ENCODE results near the gene SPRING1. TPM values are rescaled to one million over a fixed set of nuclear protein-coding genes. Genes with fewer than 3 reads are reported as not detected.

SPRING1 gene
- total and polyA plus RNA-seq, 2 of the 4 experiments (the other 2 are of a cell fraction) = 12.4 to 14.0 TPM

DNA sequence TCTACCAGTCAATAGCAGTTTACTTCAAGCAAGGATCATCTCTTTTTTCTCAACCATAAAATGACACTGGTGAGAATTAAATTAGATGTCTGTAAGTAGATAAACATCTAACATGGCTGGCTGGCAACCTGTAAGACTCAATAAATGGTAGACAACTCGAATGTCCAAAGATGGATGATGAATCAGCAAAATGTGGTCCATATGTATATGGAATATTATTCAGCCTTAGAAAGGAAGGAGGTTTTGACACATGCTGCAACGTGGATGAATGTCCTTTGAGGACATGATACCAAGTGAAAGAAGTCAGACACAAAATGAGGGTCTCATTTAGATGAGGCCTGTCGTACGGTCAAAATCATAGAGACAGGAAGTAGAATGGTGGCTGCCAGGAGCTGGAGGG, 46.2 kb downstream of the SPRING1 start:
- H3K9me3 ChIP-seq (ENCODE audit: control insufficient read depth, insufficient read depth, low read length) = no peaks in the 10 kb centered on the region; the same call in 1 of the 2 replicates
- dilution Hi-C loops (cut with HindIII; ENCODE audit: low sequenced_read_pairs, unreplicated experiment) (no loop called here), intact Hi-C loops (cut with micrococcal nuclease) (loop anchor here (5.0 kb wide), 1 partner anchor 414 kb away; the partner anchor contains the start of gene MED13L), in situ Hi-C loops (cut with MboI; ENCODE audit: low sequenced_read_pairs) (loop anchor here (10.0 kb wide), 1 partner anchor 697 kb away; no protein-coding TSS in a partner anchor)
- no peak overlapping the region for H2BK20ac ChIP-seq (ENCODE audit: low read depth, low read length)
- H3K9ac ChIP-seq (ENCODE audit: low read depth, low read length) = no peak overlapping the region
- no peak overlapping the region for H3K14ac ChIP-seq (replicated peaks; ENCODE audit: low read depth, low read length)
- no peak overlapping the region for H2AK5ac ChIP-seq (ENCODE audit: low read depth, low read length)
- no peak overlapping the region for H3K4ac ChIP-seq (ENCODE audit: low read depth, low read length)
- no peaks in the 10 kb centered on the region for H3K36me3 ChIP-seq (ENCODE audit: control insufficient read depth, insufficient read depth, low read length)
- no peaks in the 10 kb centered on the region for H4K20me1 ChIP-seq (ENCODE audit: insufficient read depth, low read length)
- no peak overlapping the region for H3K56ac ChIP-seq (ENCODE audit: extremely low read depth, insufficient read depth, low read length)
- peaks cover 4% of the 10 kb centered on the region; the same call in 1 of the 2 replicates for H3K9me1 ChIP-seq (ENCODE audit: insufficient read depth, low read length)
- peaks cover 67% of the 10 kb centered on the region for H3K27me3 ChIP-seq (ENCODE audit: control insufficient read depth, insufficient read depth, low read length)
- 33% methylated on average over 1 of the region's 4 CpGs; no CpG with 5 or more reads in 1 of the 2 experiments for WGBS, 2 experiments (ENCODE audit: extremely low coverage in 2 of 2, insufficient read length in 1 of 2)
- no peak overlapping the region for H2BK15ac ChIP-seq (ENCODE audit: low read depth, low read length)
- ChIA-PET CTCF (no interaction called here), POLR2A (ENCODE audit: unreplicated experiment) (no interaction called here)
- H3K79me1 ChIP-seq (ENCODE audit: low read depth in 1 of 2, low read length in 2 of 2) = no peaks in the 10 kb centered on the region
- TF ChIP-seq, protein P1, sequence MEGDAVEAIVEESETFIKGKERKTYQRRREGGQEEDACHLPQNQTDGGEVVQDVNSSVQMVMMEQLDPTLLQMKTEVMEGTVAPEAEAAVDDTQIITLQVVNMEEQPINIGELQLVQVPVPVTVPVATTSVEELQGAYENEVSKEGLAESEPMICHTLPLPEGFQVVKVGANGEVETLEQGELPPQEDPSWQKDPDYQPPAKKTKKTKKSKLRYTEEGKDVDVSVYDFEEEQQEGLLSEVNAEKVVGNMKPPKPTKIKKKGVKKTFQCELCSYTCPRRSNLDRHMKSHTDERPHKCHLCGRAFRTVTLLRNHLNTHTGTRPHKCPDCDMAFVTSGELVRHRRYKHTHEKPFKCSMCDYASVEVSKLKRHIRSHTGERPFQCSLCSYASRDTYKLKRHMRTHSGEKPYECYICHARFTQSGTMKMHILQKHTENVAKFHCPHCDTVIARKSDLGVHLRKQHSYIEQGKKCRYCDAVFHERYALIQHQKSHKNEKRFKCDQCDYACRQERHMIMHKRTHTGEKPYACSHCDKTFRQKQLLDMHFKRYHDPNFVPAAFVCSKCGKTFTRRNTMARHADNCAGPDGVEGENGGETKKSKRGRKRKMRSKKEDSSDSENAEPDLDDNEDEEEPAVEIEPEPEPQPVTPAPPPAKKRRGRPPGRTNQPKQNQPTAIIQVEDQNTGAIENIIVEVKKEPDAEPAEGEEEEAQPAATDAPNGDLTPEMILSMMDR (conservative IDR thresholded peaks at IDR 0.05; ENCODE audit: low read depth, low read length) = no peak
- TF ChIP-seq RAD21 (IDR thresholded peaks at IDR 0.05; ENCODE audit: low read length) = no peak
- no peak for TF ChIP-seq RFX5 (IDR thresholded peaks at IDR 0.05; ENCODE audit: low read depth, low read length)
- no peak for TF ChIP-seq SMC3 (IDR thresholded peaks at IDR 0.05; ENCODE audit: low read depth, low read length)
- TF ChIP-seq CEBPB (IDR thresholded peaks at IDR 0.05; ENCODE audit: low read depth, low read length) = no peak
- TF ChIP-seq, protein P2, sequence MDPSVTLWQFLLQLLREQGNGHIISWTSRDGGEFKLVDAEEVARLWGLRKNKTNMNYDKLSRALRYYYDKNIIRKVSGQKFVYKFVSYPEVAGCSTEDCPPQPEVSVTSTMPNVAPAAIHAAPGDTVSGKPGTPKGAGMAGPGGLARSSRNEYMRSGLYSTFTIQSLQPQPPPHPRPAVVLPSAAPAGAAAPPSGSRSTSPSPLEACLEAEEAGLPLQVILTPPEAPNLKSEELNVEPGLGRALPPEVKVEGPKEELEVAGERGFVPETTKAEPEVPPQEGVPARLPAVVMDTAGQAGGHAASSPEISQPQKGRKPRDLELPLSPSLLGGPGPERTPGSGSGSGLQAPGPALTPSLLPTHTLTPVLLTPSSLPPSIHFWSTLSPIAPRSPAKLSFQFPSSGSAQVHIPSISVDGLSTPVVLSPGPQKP (IDR thresholded peaks at IDR 0.05; ENCODE audit: borderline replicate concordance, low read depth, low read length) = no peak
- TF ChIP-seq MAFK (IDR thresholded peaks at IDR 0.05; ENCODE audit: low read depth, low read length) = peak; percentile 74
- ATAC-seq (ENCODE audit: low read depth) (no peak), DNase-seq (no peak)
- no peak overlapping the region for H3K4me2 ChIP-seq (ENCODE audit: low read depth, low read length)
- no peak overlapping the region for H2AK9ac ChIP-seq (replicated peaks; ENCODE audit: low read depth, low read length, poor library complexity)
- no peak overlapping the region for H3K4me3 ChIP-seq (ENCODE audit: insufficient read depth, low read depth, low read length)
- H3K27ac ChIP-seq (ENCODE audit: insufficient read depth, low read length) = no peak overlapping the region
- no TSS peak for BruUV-seq (replicated peaks)
- H4K91ac ChIP-seq (ENCODE audit: insufficient read depth, low read depth, low read length) = no peak overlapping the region
- H3K18ac ChIP-seq (ENCODE audit: low read depth, low read length) = no peak overlapping the region
- no peaks in the 10 kb centered on the region; the same call in 1 of the 2 replicates for H3K4me1 ChIP-seq (ENCODE audit: control insufficient read depth, insufficient read depth, low read length)
- H3K23ac ChIP-seq (ENCODE audit: low read depth, low read length) = no peak overlapping the region
- H2BK120ac ChIP-seq (ENCODE audit: low read depth, low read length) = no peak overlapping the region
- H2AFZ ChIP-seq (replicated peaks; ENCODE audit: low read length, poor library complexity) = no peak overlapping the region
- H4K5ac ChIP-seq (ENCODE audit: low read depth, low read length) = no peak overlapping the region
- H4K8ac ChIP-seq (ENCODE audit: low read depth in 2 of 2, low read length in 2 of 2) = no peak overlapping the region
- H2BK5ac ChIP-seq (ENCODE audit: low read depth, low read length, poor library complexity, severe bottlenecking) = no peak overlapping the region
